Ascending aorta (tissue), 2 donors: ENCODE measurements around the gene DNM1. TPM values are rescaled to one million over a fixed set of nuclear protein-coding genes. Genes with fewer than 3 reads are reported as not detected.

Experiments
- DNase-seq, 2 donors: peaks; one replicate each; pipeline ENCODE4 v3.0.0-alpha.2; 2019; ENCODE audit warnings: low spot score in 2 of 2
- H3K27ac ChIP-seq, 2 donors: fragments of 200-600 bp; sonication (generic); one replicate each; pipeline ENCODE4 v1.5.1; 2016 to 2017; ENCODE audit warnings: mild to moderate bottlenecking in 1 of 2
- H3K27me3 ChIP-seq: fragments of 200-600 bp; sonication (generic); one replicate; pipeline ENCODE4 v1.5.1; 2017
- H3K36me3 ChIP-seq, 2 donors: fragments of 200-600 bp; sonication (generic); one replicate each; pipeline ENCODE4 v1.5.1; 2016
- H3K4me1 ChIP-seq, 2 donors: fragments of 200-600 bp; sonication (generic); one replicate each; pipeline ENCODE4 v1.5.1; 2016 to 2017; ENCODE audit warnings: mild to moderate bottlenecking in 1 of 2
- H3K4me3 ChIP-seq, 2 donors: fragments of 200-600 bp; sonication (generic); one replicate each; pipeline ENCODE4 v1.5.1; 2016 to 2017; ENCODE audit warnings: mild to moderate bottlenecking in 1 of 2
- H3K9me3 ChIP-seq, 2 donors: fragments of 200-600 bp; sonication (generic); one replicate each; pipeline ENCODE4 v1.5.1; 2016
- CTCF ChIP-seq, 3 experiments: fragments of 200-600 bp in 2 of 3; fragments of 450-650 bp in 1 of 3; sonication (generic) in 2 of 3; IDR thresholded peaks; one replicate each; pipeline ENCODE4 v1.5.1; 2016 to 2019; ENCODE audit warnings: antibody characterized with exemption in 3 of 3, mild to moderate bottlenecking in 1 of 3, moderate library complexity in 1 of 3
- intact Hi-C: fragments of 100-400 bp; cut with DNase I; formaldehyde crosslinking; loops from one replicate; pipeline ENCODE4 v1.15.1; 2023
- total RNA-seq: library from RNA; depleted of rRNA; stranded (reverse); fragments of >200 nt; gene quantifications from one replicate; pipeline ENCODE4 v1.1.0, GENCODE V29; 2016

DNM1 gene
- total RNA-seq, 1 donor from 2014 or later = 31.9 TPM

DNA sequence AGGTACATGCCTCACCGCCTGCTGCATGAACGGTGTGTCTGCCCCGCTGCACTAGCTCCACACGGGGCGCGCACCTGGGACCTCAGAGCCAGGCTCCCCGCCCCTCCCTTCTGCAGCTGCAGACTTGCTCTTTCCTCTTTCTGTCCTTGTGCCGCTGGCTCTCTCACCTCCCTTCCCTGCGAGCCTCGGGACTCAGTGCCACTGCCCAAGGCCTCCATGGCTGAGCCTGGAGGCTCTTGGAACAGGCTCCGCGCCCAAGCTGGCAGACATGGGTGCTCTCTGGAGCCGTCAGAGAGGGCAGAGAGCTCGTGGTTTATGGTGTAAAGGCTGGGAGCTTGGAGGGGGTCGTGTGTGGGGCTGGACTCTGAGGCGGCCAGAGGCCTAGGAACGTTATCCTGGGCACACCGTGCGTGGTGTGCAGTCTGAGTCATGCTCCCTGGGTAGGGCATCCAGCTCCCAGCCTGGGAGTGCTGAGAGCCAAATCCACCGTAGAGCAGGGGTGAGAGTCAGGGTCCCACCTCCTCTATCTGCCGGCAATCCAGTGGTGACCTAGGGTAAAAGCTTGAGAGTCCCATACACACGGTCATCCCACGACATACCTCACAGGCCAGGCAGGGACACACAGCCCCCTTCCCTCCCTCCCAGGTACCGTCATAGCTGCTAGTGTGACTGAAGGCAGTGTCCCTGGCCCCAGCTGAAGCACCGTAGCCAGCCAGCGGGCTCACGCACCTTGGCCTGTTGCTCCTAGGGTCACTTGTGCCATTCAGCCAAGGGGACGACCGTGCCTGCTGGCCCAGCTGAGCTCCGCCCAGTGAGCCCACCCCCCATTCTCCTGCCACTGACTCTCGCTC, 50.2 kb downstream of the DNM1 start:
- Histone ChIP-seq H3K4me1 (peaks cover 3 to 4% of the 10 kb centered on the region in 2 donors), H3K4me3 (no peak overlapping the region), H3K36me3 (peaks cover 20 to 22% of the 10 kb centered on the region in 2 donors), H3K9me3 (no peaks in the 10 kb centered on the region), H3K27me3 (no peaks in the 10 kb centered on the region), H3K27ac (no peak overlapping the region)
- no peak for TF ChIP-seq CTCF (IDR thresholded peaks at IDR 0.05)
- DNase-seq = no peak
- intact Hi-C loops = no loop called here

DNA sequence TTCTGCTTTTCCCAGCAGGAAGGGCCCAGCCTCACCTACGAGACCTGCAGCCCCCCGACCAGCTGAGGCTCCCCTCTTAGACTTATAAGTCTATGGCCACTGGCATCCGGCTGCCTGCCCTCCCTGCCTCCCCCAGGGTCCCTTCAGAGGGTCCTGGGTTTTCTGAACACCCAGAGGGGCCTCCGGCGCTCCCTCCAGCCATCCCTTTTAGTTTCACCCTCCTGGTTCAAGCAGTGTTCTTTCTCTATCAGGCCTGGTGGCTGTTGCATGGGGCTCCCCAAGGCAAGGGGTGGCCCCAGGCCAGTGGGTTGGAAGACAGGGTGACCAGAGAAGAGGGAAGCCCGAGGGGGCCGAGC, 50.8 kb downstream of the DNM1 start:
- no peak for DNase-seq
- Histone ChIP-seq H3K27ac (no peak overlapping the region), H3K9me3 (no peaks in the 10 kb centered on the region), H3K27me3 (no peaks in the 10 kb centered on the region), H3K4me3 (no peak overlapping the region), H3K36me3 (peaks cover 26 to 28% of the 10 kb centered on the region in 2 donors), H3K4me1 (peaks cover 3 to 4% of the 10 kb centered on the region in 2 donors)
- intact Hi-C loops = no loop called here
- TF ChIP-seq CTCF (IDR thresholded peaks at IDR 0.05) = no peak

DNA sequence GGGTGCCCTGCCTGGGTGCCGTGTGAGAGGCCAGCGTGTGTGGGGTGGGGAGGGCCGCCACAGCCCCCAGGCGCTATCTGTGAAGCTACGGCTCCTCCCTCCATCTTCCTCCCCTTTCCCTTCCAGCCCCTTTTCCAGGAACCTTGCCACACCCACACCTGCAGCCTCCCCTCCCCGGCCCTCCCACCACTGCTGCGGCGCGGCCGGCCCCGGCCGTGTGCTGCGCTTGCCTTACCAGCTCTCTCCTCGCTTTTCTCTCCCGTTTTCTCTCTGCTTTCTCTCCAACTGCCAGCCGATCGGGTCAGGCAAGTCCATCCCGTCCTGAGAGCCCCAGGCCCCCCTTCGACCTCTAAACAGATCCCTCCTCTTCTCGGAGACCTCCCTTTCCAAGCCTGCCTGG, 51.2 kb downstream of the DNM1 start:
- peaks cover 30 to 32% of the 10 kb centered on the region in 2 donors for H3K36me3 ChIP-seq
- DNase-seq = no peak
- no peaks in the 10 kb centered on the region for H3K9me3 ChIP-seq
- no peaks in the 10 kb centered on the region for H3K27me3 ChIP-seq
- intact Hi-C loops = no loop called here
- H3K4me3 ChIP-seq = no peak overlapping the region
- no peak overlapping the region for H3K27ac ChIP-seq
- TF ChIP-seq CTCF (IDR thresholded peaks at IDR 0.05) = no peak
- peaks cover 3 to 4% of the 10 kb centered on the region in 2 donors for H3K4me1 ChIP-seq

- H3K4me3 ChIP-seq = no peak overlapping the region
- intact Hi-C loops = no loop called here
- no peaks in the 10 kb centered on the region for H3K9me3 ChIP-seq
- no peak overlapping the region for H3K27ac ChIP-seq
- no peak for DNase-seq
- no peaks in the 10 kb centered on the region for H3K27me3 ChIP-seq
- H3K36me3 ChIP-seq = peaks cover 37 to 40% of the 10 kb centered on the region in 2 donors
- peaks cover 3 to 4% of the 10 kb centered on the region in 2 donors for H3K4me1 ChIP-seq
- peak; percentile 68 to 87 (median 81) for TF ChIP-seq CTCF (IDR thresholded peaks at IDR 0.05)
Observed at GRCh38 chr9:128254855-128255759, 51.9 kb downstream of the DNM1 start.

DNA sequence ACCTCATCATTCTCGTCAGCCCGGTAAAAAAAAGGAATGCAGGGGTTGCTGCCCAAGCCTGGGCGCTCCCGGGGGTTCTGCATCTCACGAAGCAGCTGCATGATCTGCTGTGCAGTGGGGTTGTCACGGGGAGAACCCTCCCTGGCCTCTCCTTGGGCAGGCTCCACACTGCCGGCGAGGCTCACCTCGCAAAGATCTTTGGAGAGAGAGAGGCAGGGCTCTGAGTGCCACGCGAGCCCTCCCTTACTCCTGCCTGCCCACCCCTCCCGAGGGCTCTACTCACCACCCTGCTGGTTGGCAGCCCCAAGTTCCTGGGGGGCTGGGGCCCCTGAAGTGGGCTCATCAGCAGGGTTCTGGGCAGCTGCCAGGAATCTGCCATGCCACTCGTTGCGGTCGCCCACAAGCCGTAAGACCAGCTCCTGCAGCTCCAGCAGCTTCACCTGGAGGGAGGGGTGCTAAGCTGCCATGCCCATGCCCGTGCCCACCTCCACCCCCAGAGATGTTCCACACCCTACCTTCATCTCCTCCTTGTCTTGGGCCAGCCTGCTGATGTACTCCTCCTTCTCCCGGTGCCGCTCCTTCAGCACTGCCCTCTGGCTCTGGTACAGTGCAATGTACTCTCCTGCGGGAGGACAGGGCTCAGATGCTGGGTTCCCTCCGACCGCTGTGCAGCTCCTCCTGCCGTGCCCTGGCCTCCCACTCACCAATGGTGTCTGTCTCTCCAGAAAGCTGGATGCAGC, 54.1 kb downstream of the DNM1 start:
- Histone ChIP-seq H3K27ac (no peak overlapping the region), H3K4me3 (no peak overlapping the region), H3K4me1 (no peaks in the 10 kb centered on the region), H3K36me3 (peaks cover 59 to 61% of the 10 kb centered on the region in 2 donors), H3K27me3 (no peaks in the 10 kb centered on the region), H3K9me3 (no peaks in the 10 kb centered on the region)
- intact Hi-C loops = no loop called here
- DNase-seq = no peak
- TF ChIP-seq CTCF (IDR thresholded peaks at IDR 0.05) = no peak
